K562 (cell line): Measurements from ENCODE around the gene SLC30A4.

Source experiments
- EP300 ChIP-seq: IDR thresholded peaks from 2 replicates; pipeline ENCODE4 v1.6.1; 2012; ENCODE audit warnings: low read length, improper control_type of control experiment
- POLR2A ChIP-seq: fragments of 450-650 bp; conservative IDR thresholded peaks from 2 replicates; pipeline ENCODE4 v1.6.1; 2016
- RFX1 ChIP-seq: fragments of 450-650 bp; IDR thresholded peaks from 2 replicates; pipeline ENCODE4 v1.6.1; 2016; ENCODE audit warnings: mild to moderate bottlenecking, moderate library complexity
- TEAD1 ChIP-seq, 2 experiments: fragments of 450-650 bp in 1 of 2; sonication (generic) in 1 of 2; formaldehyde crosslinking; IDR thresholded peaks; 2 replicates each; pipeline versions ENCODE4 v1.4.0 to v1.8.0; 2020 to 2022; ENCODE audit warnings: mild to moderate bottlenecking in 2 of 2, missing genetic modification reagents in 1 of 2
- TF ChIP-seq, protein P1 (sequence below): sonication (generic); formaldehyde crosslinking; IDR thresholded peaks from 2 replicates; pipeline ENCODE4 v1.8.1; 2022; ENCODE audit warnings: missing genetic modification reagents

DNA sequence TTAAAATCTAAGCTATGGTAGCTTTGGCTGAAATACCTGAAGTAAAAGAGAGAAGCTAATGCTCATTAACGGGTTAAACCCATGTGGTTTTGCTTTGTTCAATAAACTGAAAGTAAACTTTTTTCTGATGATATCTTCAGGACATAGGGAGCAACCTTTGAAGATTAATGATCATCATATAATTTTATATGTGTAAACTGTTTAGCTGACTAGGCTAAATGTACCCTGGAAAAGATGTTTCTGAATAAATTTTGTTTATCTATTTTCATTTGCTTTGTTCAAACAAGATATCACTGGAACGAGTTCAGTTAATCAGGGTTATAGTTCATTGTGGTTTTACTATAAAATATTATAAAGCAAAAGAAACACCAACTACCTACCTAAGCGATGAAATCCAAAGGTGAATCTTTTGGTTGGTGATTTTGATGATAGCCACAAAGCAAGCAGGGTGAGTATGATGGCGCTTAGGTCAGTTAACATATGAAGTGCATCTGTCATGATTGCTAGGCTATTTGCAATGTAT lies 11.7 kb downstream of the SLC30A4 start:
- TF ChIP-seq TEAD1 (CRISPR knock-in tag; IDR thresholded peaks at IDR 0.05) = no peak
- TF ChIP-seq, protein P1, sequence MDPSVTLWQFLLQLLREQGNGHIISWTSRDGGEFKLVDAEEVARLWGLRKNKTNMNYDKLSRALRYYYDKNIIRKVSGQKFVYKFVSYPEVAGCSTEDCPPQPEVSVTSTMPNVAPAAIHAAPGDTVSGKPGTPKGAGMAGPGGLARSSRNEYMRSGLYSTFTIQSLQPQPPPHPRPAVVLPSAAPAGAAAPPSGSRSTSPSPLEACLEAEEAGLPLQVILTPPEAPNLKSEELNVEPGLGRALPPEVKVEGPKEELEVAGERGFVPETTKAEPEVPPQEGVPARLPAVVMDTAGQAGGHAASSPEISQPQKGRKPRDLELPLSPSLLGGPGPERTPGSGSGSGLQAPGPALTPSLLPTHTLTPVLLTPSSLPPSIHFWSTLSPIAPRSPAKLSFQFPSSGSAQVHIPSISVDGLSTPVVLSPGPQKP (CRISPR knock-in tag) = no peak
- no peak for TF ChIP-seq POLR2A
- TF ChIP-seq EP300 = no peak
- TF ChIP-seq RFX1 = no peak
